Caco-2 (cell line): Measurements from ENCODE around the gene DLST. TPM values are rescaled to one million over a fixed set of nuclear protein-coding genes. Genes with fewer than 3 reads are reported as not detected.

Source experiments
- BruUV-seq: library from RNA; stranded (reverse); fragments of 400-500 nt; replicated peaks from 2 replicates; lab custom pipeline; 2021; lab: Mats Ljungman, UMichigan
- CTCF ChIA-PET: fragments of 300-600 bp; sonication (Branson Sonifier 250); formaldehyde crosslinking; loops from one replicate; lab custom pipeline; 2022; ENCODE audit warnings: antibody characterized with exemption; lab: Charles Lee
- POLR2A ChIA-PET: fragments of 300-600 bp; sonication (Branson Sonifier 250); formaldehyde crosslinking; loops from one replicate; lab custom pipeline; 2022; ENCODE audit warnings: antibody characterized with exemption; lab: Charles Lee
- DNase-seq, 2 experiments: peaks; one replicate each; pipeline versions ENCODE4 v3.0.0 to v3.0.0-alpha.2; 2020 to 2022
- H3K27me3 ChIP-seq: replicated peaks from 2 replicates; pipeline ENCODE4 v1.6.0; 2011; ENCODE audit warnings: low read length; ENCODE audit not compliant: control insufficient read depth, insufficient read depth
- H3K36me3 ChIP-seq: 2 replicates; pipeline ENCODE4 v1.5.1; 2011; ENCODE audit warnings: low read length; ENCODE audit not compliant: control insufficient read depth, insufficient read depth
- H3K4me1 ChIP-seq: fragments of 250-450 bp; sonication (Bioruptor Pico); 2 replicates; pipeline ENCODE4 v1.5.1; 2020; ENCODE audit warnings: mild to moderate bottlenecking
- H3K4me3 ChIP-seq: 2 replicates; pipeline ENCODE4 v1.5.1; 2011; ENCODE audit warnings: low read depth, mild to moderate bottlenecking, control low read depth, low read length
- H3K9me3 ChIP-seq: fragments of 250-450 bp; sonication (Bioruptor Pico); 2 replicates; pipeline ENCODE4 v1.5.1; 2020; ENCODE audit warnings: mild to moderate bottlenecking, moderate library complexity
- H3K27ac Mint-ChIP-seq: one replicate; pipeline ENCODE4 v1.8.0; 2022; ENCODE audit warnings: mixed read lengths; ENCODE audit not compliant: unreplicated experiment
- H3K27me3 Mint-ChIP-seq: one replicate; pipeline ENCODE4 v1.8.0; 2022; ENCODE audit warnings: mixed read lengths; ENCODE audit not compliant: insufficient read depth, unreplicated experiment
- H3K36me3 Mint-ChIP-seq: one replicate; pipeline ENCODE4 v1.8.0; 2022; ENCODE audit warnings: mild to moderate bottlenecking, mixed read lengths; ENCODE audit not compliant: insufficient read depth, unreplicated experiment
- H3K4me1 Mint-ChIP-seq: one replicate; pipeline ENCODE4 v1.8.0; 2022; ENCODE audit warnings: low read depth, mixed read lengths; ENCODE audit not compliant: unreplicated experiment
- H3K4me3 Mint-ChIP-seq: one replicate; pipeline ENCODE4 v1.8.0; 2022; ENCODE audit warnings: mild to moderate bottlenecking, moderate library complexity, mixed read lengths; ENCODE audit not compliant: unreplicated experiment
- H3K9me3 Mint-ChIP-seq: one replicate; pipeline ENCODE4 v1.8.0; 2022; ENCODE audit warnings: mixed read lengths; ENCODE audit not compliant: unreplicated experiment
- CTCF ChIP-seq, 2 experiments: fragments of 200-600 bp in 1 of 2; IDR thresholded peaks; 1 replicate in 1 of 2; 2 replicates in 1 of 2; pipeline versions ENCODE4 v1.5.1 to v1.8.0; 2011 to 2022; ENCODE audit warnings: antibody characterized with exemption in 1 of 2, control low read depth in 1 of 2, inconsistent platforms in 1 of 2, low read depth in 1 of 2, low read length in 1 of 2, mild to moderate bottlenecking in 1 of 2, moderate library complexity in 1 of 2; ENCODE audit not compliant: insufficient read depth in 1 of 2, severe bottlenecking in 1 of 2, unreplicated experiment in 1 of 2
- intact Hi-C: fragments of 100-400 bp; cut with micrococcal nuclease; formaldehyde crosslinking; loops from one replicate; pipeline ENCODE4 v1.10.0; 2022; ENCODE audit not compliant: unreplicated experiment
- total RNA-seq: library from RNA; stranded (reverse); gene quantifications from 2 replicates; pipeline ENCODE4 v1.2.3, GENCODE V29; 2022

DLST gene
- total RNA-seq, 1 experiment from 2014 or later, result 88.1 TPM

DNA sequence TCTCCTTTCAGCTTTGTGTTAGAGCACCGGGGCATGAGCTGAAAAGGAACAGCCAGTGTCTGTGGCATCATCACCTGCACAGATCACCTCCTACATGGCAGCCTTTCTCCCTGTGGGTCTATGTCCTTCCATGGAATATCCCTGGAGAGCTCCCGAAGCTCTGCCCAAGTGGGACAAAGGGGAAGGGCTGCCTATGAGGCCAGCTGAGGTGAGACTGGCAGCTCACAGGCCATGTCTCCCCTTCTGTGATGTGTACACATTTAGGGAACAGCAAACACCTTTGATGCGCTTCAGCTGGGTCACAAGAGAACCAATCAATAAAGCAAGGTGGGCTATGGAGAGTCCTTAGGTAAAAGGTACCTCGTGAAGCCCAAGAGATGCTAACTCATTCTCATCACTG is 9.9 kb upstream of the DLST start:
- Mint-ChIP-seq H3K27me3 (peaks cover 7% of the 10 kb centered on the region), H3K9me3 (no peaks in the 10 kb centered on the region), H3K4me3 (no peak overlapping the region), H3K36me3 (no peaks in the 10 kb centered on the region), H3K4me1 (no peaks in the 10 kb centered on the region), H3K27ac (no peak overlapping the region)
- no peak for DNase-seq
- no peaks in the 10 kb centered on the region for H3K9me3 ChIP-seq
- no TSS peak for BruUV-seq
- CTCF ChIA-PET, result interaction anchor here (3.9 kb wide), 1 partner anchor 11 kb away, joined by 23 read pairs; no protein-coding TSS in a partner anchor
- H3K4me3 ChIP-seq, result no peak overlapping the region
- H3K4me1 ChIP-seq, result no peaks in the 10 kb centered on the region
- no peaks in the 10 kb centered on the region for H3K36me3 ChIP-seq
- POLR2A ChIA-PET, result no interaction called here
- TF ChIP-seq CTCF (IDR thresholded peaks at IDR 0.05; ENCODE audit: insufficient read depth in 1 of 2, low read depth in 1 of 2, low read length in 1 of 2, severe bottlenecking in 1 of 2, unreplicated experiment in 1 of 2), result no peak
- no peaks in the 10 kb centered on the region for H3K27me3 ChIP-seq
- intact Hi-C loops, result no loop called here

- H3K4me1 ChIP-seq, result peaks cover 12% of the 10 kb centered on the region
- H3K36me3 ChIP-seq, result no peaks in the 10 kb centered on the region
- peaks cover 15% of the 10 kb centered on the region for H3K4me1 Mint-ChIP-seq
- H3K36me3 Mint-ChIP-seq, result no peaks in the 10 kb centered on the region
- H3K27me3 Mint-ChIP-seq, result peaks cover 3% of the 10 kb centered on the region
- H3K4me3 Mint-ChIP-seq, result no peak overlapping the region
- H3K27me3 ChIP-seq, result no peaks in the 10 kb centered on the region
- DNase-seq, result no peak
- ChIA-PET POLR2A (no interaction called here), CTCF (no interaction called here)
- no peaks in the 10 kb centered on the region for H3K9me3 Mint-ChIP-seq
- no peaks in the 10 kb centered on the region for H3K9me3 ChIP-seq
- intact Hi-C loops, result no loop called here
- no peak overlapping the region for H3K27ac Mint-ChIP-seq
- BruUV-seq, result no TSS peak
- no peak for TF ChIP-seq CTCF (IDR thresholded peaks at IDR 0.05; ENCODE audit: insufficient read depth in 1 of 2, low read depth in 1 of 2, low read length in 1 of 2, severe bottlenecking in 1 of 2, unreplicated experiment in 1 of 2)
- no peak overlapping the region for H3K4me3 ChIP-seq
Observed at GRCh38 chr14:74875204-74875603, 6.5 kb upstream of the DLST start.

DNA sequence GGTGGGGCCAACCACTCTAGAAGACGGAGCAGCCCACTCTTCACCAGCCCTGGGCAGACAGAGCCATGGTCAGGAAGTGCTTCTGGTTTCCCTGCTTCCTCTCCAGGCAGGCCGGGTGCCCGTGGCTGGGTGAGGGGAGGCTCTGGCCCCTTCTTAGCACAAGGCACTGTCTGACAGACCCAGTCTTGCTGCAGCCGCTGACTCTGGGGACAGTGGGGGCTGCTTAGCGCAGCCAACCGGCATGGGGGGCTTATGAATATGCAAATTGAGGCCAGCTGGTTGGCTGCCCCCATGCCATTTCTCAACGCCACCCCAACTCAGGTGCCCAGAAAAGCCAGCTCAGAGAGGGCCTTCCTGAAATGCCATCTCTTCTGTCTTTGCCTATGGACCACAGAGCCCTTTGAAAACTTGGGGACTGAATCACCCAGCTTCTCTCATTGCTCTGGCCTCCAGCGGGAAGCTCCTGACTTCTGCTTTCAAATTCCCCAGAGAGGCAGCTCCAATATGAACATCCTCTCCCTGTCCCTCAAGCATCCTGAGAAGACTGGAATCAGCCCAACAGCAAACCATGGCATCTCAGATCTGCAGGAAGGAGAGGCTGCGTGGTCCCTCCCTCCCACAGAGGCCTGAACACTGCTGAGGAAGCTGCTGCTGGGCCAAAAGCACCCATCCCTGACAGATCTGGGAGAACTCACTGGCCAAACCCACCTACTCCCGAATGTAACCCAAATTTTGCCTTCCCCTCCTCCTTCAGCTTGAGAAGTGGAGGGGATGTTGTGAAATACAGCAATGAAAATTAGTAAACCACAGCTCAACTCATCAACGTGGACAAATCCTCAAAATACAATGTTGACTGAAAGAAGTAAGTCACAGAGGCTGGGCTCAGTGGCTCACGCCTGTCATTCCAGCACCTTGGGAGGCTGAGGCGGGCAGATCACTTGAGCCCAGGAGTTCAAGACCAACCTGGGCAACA is 5.5 kb upstream of the DLST start, which contains the start of gene PROX2:
TSS of gene PROX2 (minus strand) at position 205 of the 973 bp plus-strand sequence. CDS start 12,311 bp downstream, outside the sequence.
- BruUV-seq, result no TSS peak
- CTCF ChIA-PET, result interaction anchor here (0.7 to 0.9 kb wide), 2 partner anchors 29 to 50 kb away, joined by 3 to 8 read pairs; no protein-coding TSS in a partner anchor
- peaks cover 15% of the 10 kb centered on the region for H3K4me1 Mint-ChIP-seq
- no peaks in the 10 kb centered on the region for H3K36me3 Mint-ChIP-seq
- Histone ChIP-seq H3K4me1 (peaks cover 19% of the 10 kb centered on the region), H3K4me3 (no peak within 1 kb of the TSS), H3K9me3 (no peaks in the 10 kb centered on the region), H3K27me3 (no peaks in the 10 kb centered on the region), H3K36me3 (no peaks in the 10 kb centered on the region)
- TF ChIP-seq CTCF (IDR thresholded peaks at IDR 0.05; ENCODE audit: insufficient read depth in 1 of 2, low read depth in 1 of 2, low read length in 1 of 2, severe bottlenecking in 1 of 2, unreplicated experiment in 1 of 2), result no peak
- no peak within 1 kb of the TSS for H3K27ac Mint-ChIP-seq
- H3K4me3 Mint-ChIP-seq, result no peak within 1 kb of the TSS
- H3K27me3 Mint-ChIP-seq, result peaks cover 3% of the 10 kb centered on the region
- intact Hi-C loops, result no loop called here
- POLR2A ChIA-PET, result interaction anchor here (0.7 kb wide), 1 partner anchor 193 kb away, joined by 7 read pairs; the partner anchor contains the start of gene ZC2HC1C
- H3K9me3 Mint-ChIP-seq, result no peaks in the 10 kb centered on the region
- no peak for DNase-seq
